K562 (cell line): ENCODE data around the gene SCTR. TPM values are rescaled to one million over a fixed set of nuclear protein-coding genes. Genes with fewer than 3 reads are reported as not detected.
A peak's percentile ranks its signal among the peaks of the same experiment; 100 is the strongest.

Source experiments
- ATF1 ChIP-seq, 2 experiments: fragments of 450-650 bp in 1 of 2; IDR thresholded peaks; 2 replicates each; pipeline ENCODE4 v1.6.1; 2016; ENCODE audit warnings: missing compliant biosample characterization in 1 of 2, missing genetic modification characterization in 1 of 2
- CREM ChIP-seq: IDR thresholded peaks from 2 replicates; pipeline ENCODE4 v1.6.1; 2014; ENCODE audit warnings: antibody characterized with exemption, low read depth
- E2F3 ChIP-seq: fragments of 250-450 bp; sonication (Bioruptor Pico); IDR thresholded peaks from 2 replicates; pipeline ENCODE4 v1.4.0; 2020; ENCODE audit warnings: mild to moderate bottlenecking
- GMEB1 ChIP-seq: fragments of 250-450 bp; sonication (Bioruptor Pico); IDR thresholded peaks from 2 replicates; pipeline ENCODE4 v1.4.0; 2020; ENCODE audit warnings: mild to moderate bottlenecking
- HDAC3 ChIP-seq: fragments of 450-650 bp; IDR thresholded peaks from 2 replicates; pipeline ENCODE4 v1.6.1; 2018; ENCODE audit warnings: borderline replicate concordance, mild to moderate bottlenecking, moderate library complexity; ENCODE audit not compliant: partially characterized antibody
- MCM3 ChIP-seq: fragments of 450-650 bp; IDR thresholded peaks from 2 replicates; pipeline ENCODE4 v1.6.1; 2016
- NCOA6 ChIP-seq: fragments of 450-650 bp; IDR thresholded peaks from 2 replicates; pipeline ENCODE4 v1.6.1; 2017; ENCODE audit warnings: mild to moderate bottlenecking
- PHF21A ChIP-seq: fragments of 450-650 bp; IDR thresholded peaks from 2 replicates; pipeline ENCODE4 v1.6.1; 2017; ENCODE audit warnings: low read depth, borderline replicate concordance
- PTBP1 ChIP-seq: fragments of 200-400 bp; formaldehyde crosslinking; IDR thresholded peaks from 2 replicates; pipeline ENCODE4 v1.6.1; 2017; ENCODE audit warnings: low read depth, low read length
- RBBP5 ChIP-seq: fragments of 200-600 bp; sonication (generic); IDR thresholded peaks from 2 replicates; pipeline ENCODE4 v1.6.1; 2012; ENCODE audit warnings: borderline replicate concordance, mild to moderate bottlenecking, low read length, control low read depth, inconsistent platforms; ENCODE audit not compliant: insufficient read depth, poor library complexity, severe bottlenecking
- SIN3A ChIP-seq, 2 experiments: fragments of 150-350 bp in 1 of 2; IDR thresholded peaks; 2 replicates each; pipeline ENCODE4 v1.6.1; 2011 to 2016; ENCODE audit warnings: borderline replicate concordance in 2 of 2, low read depth in 2 of 2, low read length in 2 of 2, mild to moderate bottlenecking in 2 of 2, moderate library complexity in 2 of 2; ENCODE audit not compliant: control insufficient read depth in 1 of 2
- SREBF1 ChIP-seq: fragments of 150-350 bp; IDR thresholded peaks from 2 replicates; pipeline ENCODE4 v1.6.1; 2014; ENCODE audit warnings: antibody characterized with exemption, low read depth, low read length, borderline replicate concordance
- SUPT5H ChIP-seq: fragments of 450-650 bp; IDR thresholded peaks from 2 replicates; pipeline ENCODE4 v1.6.1; 2016
- TCF7L2 ChIP-seq: fragments of 150-350 bp; IDR thresholded peaks from 2 replicates; pipeline ENCODE4 v1.6.1; 2016; ENCODE audit warnings: low read depth, mild to moderate bottlenecking, low read length, moderate library complexity
- TFE3 ChIP-seq: fragments of 450-650 bp; formaldehyde crosslinking; IDR thresholded peaks from 2 replicates; pipeline ENCODE4 v1.4.0; 2020; ENCODE audit warnings: mild to moderate bottlenecking, mixed read lengths
- TRIM25 ChIP-seq: fragments of 450-650 bp; IDR thresholded peaks from 2 replicates; pipeline ENCODE4 v1.7.0; 2016; ENCODE audit warnings: borderline replicate concordance
- YY1 ChIP-seq, 3 experiments: IDR thresholded peaks; 2 replicates each; pipeline ENCODE4 v1.6.1; 2011; ENCODE audit warnings: low read length in 2 of 3, mild to moderate bottlenecking in 2 of 3, moderate library complexity in 2 of 3, borderline replicate concordance in 1 of 3, control low read depth in 1 of 3, low read depth in 1 of 3; ENCODE audit not compliant: insufficient read depth in 3 of 3, insufficient replicate concordance in 2 of 3, control insufficient read depth in 1 of 3, insufficient read length in 1 of 3; ENCODE audit errors: extremely low read depth in 1 of 3
- polyA plus RNA-seq, 8 experiments: library from polyadenylated mRNA; depleted of rRNA in 4 of 8; stranded (reverse) in 5 of 8; unstranded in 3 of 8; fragments of >200 nt; fragmentation: Nextera tagmentation in 2 of 8; fragmentation: Illumina TruSeq in 1 of 8; extraction: Ambion mirVana in 2 of 8; extraction: Trizol in 1 of 8; gene quantifications; 2 replicates each; pipeline versions ENCODE4 v1.2.1 to v1.2.3, GENCODE V29; 2011 to 2014; ENCODE audit warnings: inconsistent platforms in 1 of 8, missing spikeins in 1 of 8
- total RNA-seq, 7 experiments: library from RNA; depleted of rRNA in 6 of 7; stranded (reverse); fragments of >200 nt in 6 of 7; fragmentation: Illumina TruSeq in 2 of 7; extraction: Trizol in 2 of 7; gene quantifications; 2 replicates each; pipeline versions ENCODE4 v1.2.1 to v1.2.3, GENCODE V29; 2011 to 2021; ENCODE audit warnings: low replicate concordance in 1 of 7
- TF ChIP-seq, protein P1 (sequence below): IDR thresholded peaks from 2 replicates; pipeline ENCODE4 v1.6.1; 2014; ENCODE audit warnings: antibody characterized with exemption

The SCTR gene
- total and polyA plus RNA-seq, 9 of the 15 experiments (the other 6 are each of a cell fraction or from before 2014, with no cell fraction given): not detected

DNA sequence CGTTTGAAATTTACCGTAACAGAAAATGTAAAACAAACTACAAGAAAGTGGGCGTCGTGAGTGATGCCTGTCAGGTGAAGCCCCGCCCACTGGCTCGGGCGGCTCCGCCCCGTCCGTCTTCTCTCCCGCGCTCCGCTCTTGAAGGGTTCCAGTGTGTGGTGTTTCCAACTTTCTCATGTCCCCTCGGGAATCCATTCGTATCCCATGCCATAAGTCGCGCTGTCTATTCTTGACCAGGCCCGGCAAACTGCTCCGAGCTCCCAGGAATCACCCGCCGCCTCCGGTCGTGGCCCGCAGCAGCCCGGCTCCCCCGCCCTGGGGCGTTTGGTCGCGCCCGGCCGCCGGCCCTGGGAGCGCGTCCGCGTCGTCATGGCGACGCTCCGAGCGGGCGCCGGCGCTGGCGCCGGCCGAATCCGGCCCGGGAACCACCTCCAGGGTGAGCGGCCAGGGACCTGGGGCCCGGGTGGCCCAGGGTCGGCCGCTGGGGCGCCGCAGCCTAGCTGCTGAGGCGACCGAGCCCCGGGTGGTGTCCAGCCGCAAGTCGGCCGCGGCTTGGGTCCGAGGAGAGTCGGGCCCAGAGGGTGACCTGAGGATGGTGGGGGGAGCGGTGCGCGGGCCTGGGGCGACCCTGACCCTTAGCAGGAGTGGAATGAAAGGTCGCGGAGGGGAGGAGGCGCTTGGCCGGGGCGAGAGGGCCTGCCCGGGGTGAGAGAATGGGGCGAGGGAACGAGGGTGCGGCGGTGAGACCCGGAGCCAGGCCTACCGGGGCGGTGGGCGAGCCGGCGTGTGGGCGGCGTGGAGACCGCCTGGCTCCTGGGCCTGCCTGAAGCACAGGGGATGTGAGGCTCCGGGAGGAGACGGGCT, 20.0 kb upstream of the SCTR start, which contains the start of gene CFAP221 (continued):
- TF ChIP-seq TRIM25 (no peak), RBBP5 (peak; percentile 40), YY1 (IDR thresholded peaks at IDR 0.05; ENCODE audit: borderline replicate concordance in 1 of 3, control insufficient read depth in 1 of 3, extremely low read depth in 1 of 3, insufficient read depth in 3 of 3, insufficient read length in 1 of 3, insufficient replicate concordance in 2 of 3, low read depth in 1 of 3, low read length in 2 of 3) (peak in 2 of 3 experiments; percentile 69 to 73), CREM (0 out of 2 replicates have a peak, but pooled peaks have one; percentile 8), GMEB1 (CRISPR knock-in tag) (0 out of 2 replicates have a peak, but pooled peaks have one; percentile 8), SIN3A (IDR thresholded peaks at IDR 0.05; ENCODE audit: borderline replicate concordance in 2 of 2, control insufficient read depth in 1 of 2, low read depth in 2 of 2, low read length in 2 of 2) (peak; percentile 76 to 88), E2F3 (CRISPR knock-in tag) (peak; percentile 77; the same call in 1 of the 2 replicates), PTBP1 (no peak), SUPT5H (0 out of 2 replicates have a peak, but pooled peaks have one; percentile 19), SREBF1 (peak; percentile 63; the same call in 1 of the 2 replicates), MCM3 (peak; percentile 73; the same call in 1 of the 2 replicates), HDAC3 (no peak), TCF7L2 (peak; percentile 89), PHF21A (no peak), NCOA6 (no peak), TFE3 (no peak), ATF1 (CRISPR knock-in tag; IDR thresholded peaks at IDR 0.05) (no peak), ATF1 (tag; IDR thresholded peaks at IDR 0.05) (peak; percentile 77)
- TF ChIP-seq, protein P1, sequence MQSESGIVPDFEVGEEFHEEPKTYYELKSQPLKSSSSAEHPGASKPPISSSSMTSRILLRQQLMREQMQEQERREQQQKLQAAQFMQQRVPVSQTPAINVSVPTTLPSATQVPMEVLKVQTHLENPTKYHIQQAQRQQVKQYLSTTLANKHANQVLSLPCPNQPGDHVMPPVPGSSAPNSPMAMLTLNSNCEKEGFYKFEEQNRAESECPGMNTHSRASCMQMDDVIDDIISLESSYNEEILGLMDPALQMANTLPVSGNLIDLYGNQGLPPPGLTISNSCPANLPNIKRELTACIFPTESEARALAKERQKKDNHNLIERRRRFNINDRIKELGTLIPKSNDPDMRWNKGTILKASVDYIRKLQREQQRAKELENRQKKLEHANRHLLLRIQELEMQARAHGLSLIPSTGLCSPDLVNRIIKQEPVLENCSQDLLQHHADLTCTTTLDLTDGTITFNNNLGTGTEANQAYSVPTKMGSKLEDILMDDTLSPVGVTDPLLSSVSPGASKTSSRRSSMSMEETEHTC: no peak
